HUES6 (cell line): ENCODE results near the gene RILPL2.
A peak's percentile ranks its signal among the peaks of the same experiment; 100 is the strongest.
"Not testable (repeated sequence)": the region's sequence is repeated elsewhere in the genome, so short reads cannot be mapped to it uniquely, and the experiment has no call there.

Source experiments
- H3K27ac ChIP-seq: 2 replicates; pipeline ENCODE4 v1.7.0; 2013; ENCODE audit warnings: low read depth, mild to moderate bottlenecking, low read length, inconsistent platforms
- H3K27me3 ChIP-seq: 2 replicates; pipeline ENCODE4 v1.6.1; 2013; ENCODE audit warnings: low read length; ENCODE audit not compliant: control insufficient read depth, insufficient read depth
- H3K36me3 ChIP-seq: 2 replicates; pipeline ENCODE4 v1.6.1; 2013; ENCODE audit warnings: low read length; ENCODE audit not compliant: control insufficient read depth, insufficient read depth
- H3K4me1 ChIP-seq: 2 replicates; pipeline ENCODE4 v1.6.1; 2013; ENCODE audit warnings: low read length; ENCODE audit not compliant: control insufficient read depth, insufficient read depth
- H3K4me3 ChIP-seq: 2 replicates; pipeline ENCODE4 v1.5.1; 2013; ENCODE audit warnings: low read depth, low read length
- H3K9ac ChIP-seq: one replicate; pipeline ENCODE4 v1.6.1; 2013; ENCODE audit warnings: mild to moderate bottlenecking, low read length
- H3K9me3 ChIP-seq: 2 replicates; pipeline ENCODE4 v1.6.1; 2013; ENCODE audit warnings: low read depth, low read length; ENCODE audit not compliant: control insufficient read depth, insufficient read depth

Gene RILPL2

DNA sequence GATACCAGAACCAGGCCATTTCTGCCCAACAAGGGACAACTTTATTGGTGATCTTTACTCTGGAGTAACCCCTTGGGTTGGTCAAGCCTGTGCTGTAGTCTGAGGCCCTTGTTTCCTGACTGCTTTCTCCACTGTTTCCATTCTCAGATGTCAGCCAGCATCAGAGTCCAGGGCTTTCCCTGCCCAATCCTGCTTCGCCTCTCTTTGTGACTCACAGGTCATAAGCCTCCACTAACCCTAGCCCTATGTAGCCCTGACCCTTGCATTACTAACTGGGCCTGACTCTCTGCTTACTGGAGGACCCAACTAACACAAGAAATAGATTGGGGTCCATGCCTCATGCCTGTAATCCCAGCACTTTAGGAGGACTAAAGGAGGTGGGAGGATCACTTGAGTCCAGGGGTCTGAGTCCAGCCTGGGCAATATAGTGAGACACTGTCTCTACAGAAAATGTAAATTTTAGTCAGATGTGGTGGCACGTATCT lies 12.8 kb upstream of the RILPL2 start:
- Histone ChIP-seq H3K9ac (no peak overlapping the region), H3K4me1 (peaks cover 4% of the 10 kb centered on the region; the same call in 1 of the 2 replicates), H3K36me3 (no peaks in the 10 kb centered on the region), H3K27ac (no peak overlapping the region), H3K4me3 (no peak overlapping the region), H3K9me3 (no peaks in the 10 kb centered on the region), H3K27me3 (no peaks in the 10 kb centered on the region)

GRCh38 chr12:123446333-123446713 lies 9.8 kb upstream of the RILPL2 start:
- H3K9me3 ChIP-seq, result no peaks in the 10 kb centered on the region
- H3K4me1 ChIP-seq, result peaks cover 4% of the 10 kb centered on the region; the same call in 1 of the 2 replicates
- H3K36me3 ChIP-seq, result no peaks in the 10 kb centered on the region
- H3K4me3 ChIP-seq, result no peak overlapping the region
- H3K9ac ChIP-seq, result no peak overlapping the region
- H3K27me3 ChIP-seq, result no peaks in the 10 kb centered on the region
- H3K27ac ChIP-seq, result no peak overlapping the region

DNA sequence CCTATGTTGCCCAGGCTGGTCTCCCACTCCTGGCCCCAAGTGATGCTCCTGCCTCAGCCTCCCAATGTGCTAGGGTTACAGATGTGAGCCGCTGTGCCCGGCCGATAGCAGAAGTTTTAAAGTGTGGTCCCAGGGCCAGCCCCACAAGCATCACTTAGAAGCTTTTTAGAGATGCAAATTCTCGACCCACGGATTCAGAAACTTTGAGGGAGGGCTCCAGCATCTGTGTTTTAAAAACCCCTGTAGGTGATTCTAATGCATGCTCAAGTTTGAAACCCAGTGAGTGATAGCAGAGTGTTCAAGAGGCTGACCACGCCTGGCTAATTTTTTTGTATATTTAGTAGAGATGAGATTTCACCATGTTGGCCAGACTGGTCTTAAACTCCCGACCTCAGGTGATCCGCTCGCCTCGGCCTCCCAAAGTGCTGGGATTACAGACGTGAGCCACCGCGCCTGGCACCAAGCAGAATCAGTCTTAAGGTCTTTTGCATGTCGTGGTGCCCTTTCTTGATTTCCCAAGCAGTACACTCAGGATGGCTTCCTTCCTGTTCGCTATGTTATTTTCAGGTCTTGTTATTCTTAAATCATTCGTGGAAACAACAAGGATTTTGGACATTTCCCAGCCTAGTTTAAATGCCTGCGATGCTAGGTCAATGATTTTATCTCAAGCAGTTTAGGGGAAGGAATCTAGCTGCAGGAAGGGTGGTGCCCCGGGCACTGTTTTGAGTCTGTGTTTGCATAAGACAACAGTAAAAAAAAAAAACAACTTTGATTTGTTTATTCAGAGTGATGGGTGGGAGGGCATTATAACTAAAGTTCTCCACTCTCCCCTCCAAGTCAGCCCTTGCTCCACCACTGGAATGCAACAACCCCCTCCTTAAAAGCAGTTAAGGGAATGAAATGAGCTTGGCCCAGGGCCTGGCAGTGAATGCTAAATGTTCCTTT lies 9.2 kb upstream of the RILPL2 start:
- peaks cover 4% of the 10 kb centered on the region; the same call in 1 of the 2 replicates for H3K4me1 ChIP-seq
- H3K27ac ChIP-seq, result no peak overlapping the region
- H3K9me3 ChIP-seq, result no peaks in the 10 kb centered on the region
- no peaks in the 10 kb centered on the region for H3K36me3 ChIP-seq
- no peak overlapping the region for H3K4me3 ChIP-seq
- no peaks in the 10 kb centered on the region for H3K27me3 ChIP-seq
- no peak overlapping the region for H3K9ac ChIP-seq

- no peaks in the 10 kb centered on the region for H3K36me3 ChIP-seq
- H3K27me3 ChIP-seq, result no peaks in the 10 kb centered on the region
- H3K9ac ChIP-seq, result no peak overlapping the region
- H3K9me3 ChIP-seq, result no peaks in the 10 kb centered on the region
- no peak overlapping the region for H3K27ac ChIP-seq
- peaks cover 4% of the 10 kb centered on the region; the same call in 1 of the 2 replicates for H3K4me1 ChIP-seq
- H3K4me3 ChIP-seq, result no peak overlapping the region
These were observed 7.9 kb upstream of the RILPL2 start for GRCh38 chr12:123444092-123445026.

- H3K4me1 ChIP-seq, result peaks cover 4% of the 10 kb centered on the region; the same call in 1 of the 2 replicates
- no peak overlapping the region for H3K4me3 ChIP-seq
- no peaks in the 10 kb centered on the region for H3K9me3 ChIP-seq
- no peak overlapping the region for H3K9ac ChIP-seq
- H3K36me3 ChIP-seq, result no peaks in the 10 kb centered on the region
- 0 out of 2 replicates have a peak, but pooled peaks cover under 1% of the 10 kb centered on the region for H3K27me3 ChIP-seq
- no peak overlapping the region for H3K27ac ChIP-seq
These were observed 6.3 kb upstream of the RILPL2 start for GRCh38 chr12:123442774-123443173.

GRCh38 chr12:123441523-123442164 lies 5.2 kb upstream of the RILPL2 start:
- Histone ChIP-seq H3K9me3 (no peaks in the 10 kb centered on the region), H3K27me3 (peaks cover 9% of the 10 kb centered on the region), H3K36me3 (no peaks in the 10 kb centered on the region), H3K4me1 (peaks cover 4% of the 10 kb centered on the region; the same call in 1 of the 2 replicates), H3K27ac (no peak overlapping the region), H3K4me3 (no peak overlapping the region), H3K9ac (no peak overlapping the region)

DNA sequence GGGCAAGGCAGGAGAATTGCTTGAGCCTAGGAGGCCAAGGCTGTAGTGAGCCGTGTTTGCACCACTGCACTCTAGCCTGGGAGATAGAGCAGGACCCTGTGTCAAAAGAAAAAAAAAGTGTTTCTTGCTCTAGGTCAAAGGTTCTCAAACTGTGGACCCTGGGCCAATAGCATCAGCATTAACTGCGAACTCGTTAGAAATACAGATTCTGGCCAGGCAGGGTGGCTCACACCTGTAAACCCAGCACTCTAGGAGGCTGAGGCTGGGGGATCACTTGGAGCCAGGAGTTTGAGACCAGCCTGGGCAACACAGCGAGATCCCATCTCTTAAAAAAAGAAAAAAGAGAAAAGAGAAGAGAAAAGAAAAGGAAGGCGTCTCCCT lies 858 bp downstream of the RILPL2 start:
- H3K27ac ChIP-seq, result no peak overlapping the region
- no peaks in the 10 kb centered on the region for H3K4me1 ChIP-seq
- H3K27me3 ChIP-seq, result peaks cover 20% of the 10 kb centered on the region
- no peaks in the 10 kb centered on the region for H3K36me3 ChIP-seq
- H3K9ac ChIP-seq, result peak overlapping the region; percentile 48
- no peaks in the 10 kb centered on the region for H3K9me3 ChIP-seq
- peak overlapping the region; percentile 77 for H3K4me3 ChIP-seq

DNA sequence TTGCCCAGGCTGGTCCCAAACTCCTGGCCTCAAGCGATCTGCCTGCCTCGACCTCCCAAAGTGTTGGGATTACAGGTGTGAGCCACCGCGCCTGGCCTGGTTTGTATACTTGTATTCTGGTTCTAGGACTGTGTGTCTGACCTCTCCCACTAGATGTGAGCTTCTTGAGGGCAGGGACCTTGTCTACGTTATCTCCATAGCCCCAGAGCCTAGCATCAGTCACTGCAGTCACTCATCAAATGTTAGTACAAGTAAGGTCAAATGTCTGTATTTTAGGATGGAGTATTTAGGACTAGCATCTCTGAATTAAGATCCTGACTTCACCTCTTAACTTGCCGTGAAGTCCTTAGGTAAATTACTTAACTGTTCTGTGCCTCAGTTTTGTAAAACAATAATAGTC lies 2.9 kb downstream of the RILPL2 start:
- no peak overlapping the region for H3K27ac ChIP-seq
- no peak overlapping the region for H3K9ac ChIP-seq
- no peaks in the 10 kb centered on the region for H3K4me1 ChIP-seq
- no peaks in the 10 kb centered on the region for H3K36me3 ChIP-seq
- no peaks in the 10 kb centered on the region for H3K9me3 ChIP-seq
- H3K4me3 ChIP-seq, result no peak overlapping the region
- peaks cover 20% of the 10 kb centered on the region for H3K27me3 ChIP-seq

GRCh38 chr12:123431951-123432817 lies 4.3 kb downstream of the RILPL2 start:
- H3K9ac ChIP-seq, result not testable (repeated sequence)

GRCh38 chr12:123429101-123429500 lies 7.4 kb downstream of the RILPL2 start:
- H3K4me1 ChIP-seq, H3K27ac ChIP-seq, H3K27me3 ChIP-seq, H3K4me3 ChIP-seq, H3K9ac ChIP-seq, H3K36me3 ChIP-seq, H3K9me3 ChIP-seq: not testable (repeated sequence)

More at GRCh38 chr12:123431951-123432817, 4.3 kb downstream of the RILPL2 start:
- H3K4me1 ChIP-seq, H3K27ac ChIP-seq, H3K9me3 ChIP-seq, H3K36me3 ChIP-seq, H3K4me3 ChIP-seq: not testable (repeated sequence)
- H3K27me3 ChIP-seq, result peaks cover 15% of the 10 kb centered on the region
